NCI-H526 treated with DMSO at 0.1 percent for 48 hours (cell line): ENCODE measurements around the gene EPB41L2.
"Not testable (repeated sequence)": the region's sequence is repeated elsewhere in the genome, so short reads cannot be mapped to it uniquely, and the experiment has no call there.

Source experiments
- DNase-seq: peaks from one replicate; lab custom pipeline; 2025; lab: John Stamatoyannopoulos, UW

EPB41L2 gene

GRCh38 chr6:131003488-131004386 lies 59.3 kb downstream of the EPB41L2 start:
- no peak for DNase-seq

DNA sequence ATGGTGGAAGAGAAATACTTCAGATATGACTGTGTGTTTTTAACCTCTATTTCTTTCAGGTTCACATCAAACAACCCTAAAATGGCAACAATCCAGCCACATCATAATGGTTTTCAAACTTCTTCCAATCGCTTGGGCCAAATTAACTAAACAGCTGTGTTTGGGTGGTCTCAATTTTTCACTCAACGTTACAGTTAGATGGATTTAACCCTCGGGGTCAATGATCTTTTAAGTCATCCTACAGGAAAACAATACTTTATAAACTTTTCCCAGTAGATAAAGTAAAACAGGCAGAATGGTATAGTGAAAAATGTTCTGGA lies 60.4 kb downstream of the EPB41L2 start:
- no peak for DNase-seq

DNA sequence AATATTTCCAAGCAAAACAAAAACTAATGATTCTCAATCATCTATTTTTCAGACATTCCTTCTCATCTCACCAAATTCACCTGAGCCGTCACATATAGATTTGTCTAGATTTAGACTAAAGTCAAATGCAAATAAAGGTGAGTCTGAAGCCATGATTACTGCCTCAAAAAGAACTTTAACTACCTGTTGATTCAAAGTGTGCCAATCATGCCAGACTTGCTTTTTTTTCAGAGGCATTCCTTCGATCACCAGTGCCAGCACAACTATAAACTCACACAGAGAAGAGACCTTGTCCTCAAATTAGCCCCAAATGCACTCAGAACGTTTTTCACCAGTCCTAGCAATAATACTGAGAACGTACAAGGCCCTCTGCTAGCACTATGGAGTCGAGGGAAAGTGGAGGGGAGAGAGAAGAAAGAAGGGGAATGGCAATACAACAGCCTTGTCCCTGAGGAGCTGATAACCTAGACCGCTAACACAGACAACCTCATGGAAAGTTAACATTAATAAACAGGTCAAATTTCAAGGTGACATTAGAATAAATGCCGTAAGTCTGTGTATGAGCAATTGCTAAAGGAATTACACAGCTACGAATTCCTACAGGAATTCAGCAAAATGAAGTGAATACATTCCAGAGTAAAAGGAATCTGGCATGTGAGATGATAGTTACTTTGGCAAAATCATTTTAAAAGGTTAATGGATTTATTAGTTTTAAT lies 60.9 kb downstream of the EPB41L2 start:
- DNase-seq, result no peak

DNA sequence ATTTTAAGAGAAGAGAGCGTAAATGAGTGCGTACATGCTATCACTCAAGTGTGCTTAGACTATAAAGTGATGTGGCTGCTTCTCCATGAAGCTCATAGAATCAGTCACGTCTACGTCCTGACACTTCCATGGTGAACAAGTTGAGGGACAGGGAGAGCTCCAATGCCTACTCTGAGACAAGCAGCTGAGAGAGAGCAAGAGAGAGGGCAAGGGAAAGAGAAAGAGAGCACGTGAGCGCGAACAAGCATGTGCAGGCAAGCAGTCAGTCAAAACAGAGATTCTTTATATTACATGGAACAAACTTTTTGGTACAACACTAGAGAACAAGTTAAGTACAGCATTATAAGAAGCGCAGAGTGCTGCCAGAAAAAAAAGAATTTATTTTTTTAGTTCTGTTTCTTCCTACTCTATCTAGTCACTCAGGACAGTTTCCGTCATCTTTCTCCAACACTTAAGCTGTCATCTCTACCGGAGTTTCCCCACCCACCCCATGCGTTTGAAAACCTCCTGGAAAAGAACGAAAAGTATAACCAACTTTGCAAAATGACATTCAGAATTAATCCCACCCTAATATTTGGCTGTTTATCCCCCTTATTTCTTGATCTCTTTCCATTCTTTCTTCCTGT lies 61.8 kb downstream of the EPB41L2 start:
- DNase-seq, result no peak

DNA sequence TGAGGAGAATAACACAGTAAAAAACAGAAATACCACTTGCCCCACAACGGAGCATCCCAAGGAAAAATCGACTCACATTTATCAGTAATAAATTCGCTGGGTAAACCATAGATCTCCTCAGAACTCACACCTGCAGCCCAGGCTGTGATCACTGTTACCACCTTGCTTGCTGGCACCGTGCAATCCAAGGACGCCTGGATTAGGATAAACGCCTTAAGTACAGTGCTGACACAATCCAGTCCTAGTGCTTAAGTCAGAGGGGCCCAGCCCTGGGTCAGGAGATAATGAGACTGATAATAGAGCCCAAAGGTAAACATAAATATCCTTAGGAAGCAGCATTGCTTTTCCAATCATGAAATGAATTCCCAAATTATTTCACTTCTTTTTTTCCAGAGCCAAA lies 62.5 kb downstream of the EPB41L2 start:
- DNase-seq, result no peak

- no peak for DNase-seq
Measured at GRCh38 chr6:130997061-130997753, 65.8 kb downstream of the EPB41L2 start.

DNA sequence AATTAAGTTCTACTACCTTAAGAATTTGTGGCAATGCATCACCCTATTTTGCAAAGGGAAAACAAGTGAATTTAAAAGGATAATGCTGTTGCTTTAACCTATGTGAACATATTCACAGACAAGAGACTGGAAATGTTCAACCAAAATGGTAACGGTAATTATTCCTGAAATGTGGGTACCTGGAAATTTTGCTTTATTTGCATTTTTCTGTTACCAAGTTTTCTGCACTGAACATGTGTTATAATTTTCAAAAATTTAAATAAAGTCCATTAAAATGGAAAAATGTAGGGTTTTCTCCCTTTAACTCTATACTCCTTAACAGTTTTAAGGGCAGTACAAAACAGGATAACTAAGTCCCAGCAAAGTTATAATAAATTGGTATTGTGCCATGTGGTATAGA lies 66.4 kb downstream of the EPB41L2 start:
- no peak for DNase-seq

DNA sequence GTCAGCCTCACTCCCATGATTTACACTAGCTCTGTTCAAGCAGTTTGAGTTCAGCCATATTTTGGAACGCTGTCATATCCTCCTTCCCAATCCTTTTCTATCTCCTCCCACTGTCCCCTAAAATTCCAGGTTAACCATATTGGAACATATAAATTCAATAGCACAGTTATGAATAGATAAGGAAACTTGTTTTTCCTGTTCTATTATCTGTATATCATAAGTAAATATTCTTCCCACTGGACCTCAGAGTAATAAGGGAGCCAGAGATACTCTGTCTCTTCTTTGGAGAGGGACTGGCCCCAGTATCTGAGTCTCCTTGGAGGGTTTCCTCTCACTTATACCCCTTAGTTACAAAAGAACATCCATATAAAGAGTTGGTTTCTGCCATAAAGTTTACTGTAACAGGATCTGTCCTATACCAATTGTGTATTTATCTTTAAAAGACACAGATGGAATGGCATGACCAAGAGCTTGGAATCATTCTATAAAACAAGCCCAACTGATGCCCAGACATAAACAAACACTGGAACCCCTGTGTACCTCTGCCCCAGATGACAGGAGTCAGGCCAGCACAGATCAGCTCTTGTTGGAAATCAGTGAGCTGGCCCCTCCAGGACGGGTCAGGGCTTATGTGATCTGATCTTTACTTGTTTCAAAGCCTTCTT lies 67.1 kb downstream of the EPB41L2 start:
- no peak for DNase-seq

DNA sequence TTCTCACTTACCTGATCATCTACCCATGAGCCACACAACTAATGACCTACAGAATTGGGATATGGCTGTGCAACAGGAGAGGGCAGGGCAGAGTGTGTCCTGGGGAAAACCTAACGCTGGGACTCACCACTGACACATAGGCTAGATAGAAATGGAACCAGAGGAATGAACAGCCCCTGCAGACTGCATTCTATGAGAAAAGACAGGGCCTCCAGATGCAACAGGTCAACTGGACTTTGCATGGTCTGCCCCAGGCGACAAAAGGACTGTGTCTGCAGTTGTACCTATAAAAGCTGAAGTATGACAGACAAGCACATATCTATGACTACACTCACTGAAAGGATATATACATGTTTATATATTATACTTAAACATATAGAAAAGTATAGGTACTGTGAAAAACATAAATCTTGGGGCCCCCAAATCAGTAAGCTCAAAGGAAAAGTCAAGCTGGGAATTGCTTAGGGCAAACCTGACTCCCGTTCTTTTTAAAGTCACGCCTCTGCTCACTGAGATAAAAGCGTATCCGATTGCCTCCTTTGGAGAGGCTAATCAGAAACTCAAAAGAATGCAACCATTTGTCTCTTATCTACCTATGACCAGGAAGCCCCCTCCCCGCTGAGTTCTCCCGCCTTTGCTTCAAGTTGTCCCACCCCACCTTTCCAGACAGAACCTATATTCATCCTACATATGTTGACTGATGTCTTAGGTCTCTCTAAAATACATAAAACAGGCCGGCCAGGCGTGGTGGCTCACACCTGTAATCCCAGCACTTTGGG lies 68.5 kb downstream of the EPB41L2 start:
- DNase-seq, result no peak

DNA sequence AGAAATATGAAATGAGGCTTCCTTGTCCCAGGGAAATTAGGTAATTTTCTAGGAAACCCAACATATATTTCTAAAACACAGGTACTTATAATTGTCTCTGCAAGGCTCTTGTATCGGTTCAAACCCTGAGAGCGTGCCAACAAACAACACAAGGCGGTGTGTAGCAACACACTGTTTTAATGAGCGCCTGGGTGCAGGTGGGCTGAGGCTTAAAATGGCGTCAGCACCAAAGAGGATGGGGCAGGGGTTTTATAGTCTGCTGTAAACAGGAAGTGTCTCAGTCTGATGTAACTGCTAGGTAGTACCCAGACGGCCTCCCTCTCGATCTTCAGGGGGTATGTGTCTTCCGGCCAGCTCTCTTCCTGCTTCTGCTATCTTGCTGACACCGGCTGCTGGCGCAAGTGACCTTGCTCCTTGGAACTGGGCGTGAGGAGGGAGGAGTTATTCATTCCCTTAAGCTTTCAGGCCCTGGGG lies 69.7 kb downstream of the EPB41L2 start:
- no peak for DNase-seq

GRCh38 chr6:130991422-130992137 lies 71.5 kb downstream of the EPB41L2 start:
- DNase-seq, result no peak

GRCh38 chr6:130987539-130987938 lies 75.5 kb downstream of the EPB41L2 start:
- not testable (repeated sequence) for DNase-seq

- DNase-seq, result no peak
Measured at GRCh38 chr6:130985115-130985514, 77.9 kb downstream of the EPB41L2 start.

DNA sequence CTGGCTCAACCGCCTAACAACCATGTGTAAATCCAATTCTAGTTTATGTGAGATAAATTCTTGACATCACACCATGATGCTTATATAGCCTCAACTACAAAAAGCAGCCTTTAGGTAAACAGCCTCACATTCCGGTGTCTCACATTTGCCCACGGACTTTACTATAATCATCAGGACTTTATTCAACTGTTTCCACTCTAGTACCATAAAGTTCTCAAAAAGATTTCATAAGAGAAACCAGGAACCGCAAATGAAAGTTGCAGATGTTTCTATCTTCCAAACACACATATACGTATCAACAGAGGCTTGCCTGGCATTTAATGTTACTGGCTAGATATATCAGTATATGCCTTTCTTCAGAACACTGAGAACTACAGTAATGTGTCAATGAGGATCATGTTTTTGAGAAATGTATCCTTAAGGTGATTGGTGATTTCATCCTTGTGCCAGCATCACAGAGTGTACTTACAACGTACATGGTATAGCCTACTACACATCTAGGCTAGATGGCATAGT lies 80.0 kb downstream of the EPB41L2 start:
- no peak for DNase-seq

GRCh38 chr6:130982135-130982534 lies 80.9 kb downstream of the EPB41L2 start:
- DNase-seq, result no peak

GRCh38 chr6:130981409-130981808 lies 81.6 kb downstream of the EPB41L2 start:
- no peak for DNase-seq

DNA sequence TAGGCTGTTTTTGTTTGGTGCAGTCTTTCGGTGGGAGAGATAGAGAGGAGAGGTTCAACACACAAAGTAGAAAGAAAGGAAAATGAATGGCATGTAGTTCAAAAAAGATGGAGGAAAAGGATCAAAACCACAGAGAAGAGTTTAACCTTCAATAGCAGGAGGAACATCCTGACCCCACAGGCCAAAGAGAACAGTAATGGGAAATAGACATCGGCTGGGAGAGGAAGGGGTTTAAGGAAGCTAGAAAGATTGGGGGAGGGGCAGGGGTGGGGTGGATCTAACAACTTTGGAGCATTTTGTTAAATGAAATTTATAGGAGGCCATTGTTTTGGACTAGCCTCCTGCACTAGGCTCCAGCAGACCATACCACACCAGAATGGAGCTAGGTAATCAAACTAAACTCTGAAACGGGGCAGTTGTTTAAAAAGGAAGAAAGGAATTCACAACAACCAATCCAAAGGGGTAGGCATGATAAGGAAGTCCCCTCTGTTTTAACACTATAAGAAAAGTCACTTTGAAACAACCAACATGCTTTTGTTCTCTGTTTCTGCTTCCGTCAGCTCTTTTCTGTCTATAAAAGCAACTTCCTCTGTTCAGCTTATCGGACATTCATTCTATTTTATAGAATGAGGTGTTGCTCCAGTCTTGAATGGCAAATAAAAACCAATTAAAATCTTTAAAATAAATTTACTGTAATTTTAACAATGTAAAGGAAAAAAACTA lies 82.6 kb downstream of the EPB41L2 start:
- DNase-seq, result no peak

DNA sequence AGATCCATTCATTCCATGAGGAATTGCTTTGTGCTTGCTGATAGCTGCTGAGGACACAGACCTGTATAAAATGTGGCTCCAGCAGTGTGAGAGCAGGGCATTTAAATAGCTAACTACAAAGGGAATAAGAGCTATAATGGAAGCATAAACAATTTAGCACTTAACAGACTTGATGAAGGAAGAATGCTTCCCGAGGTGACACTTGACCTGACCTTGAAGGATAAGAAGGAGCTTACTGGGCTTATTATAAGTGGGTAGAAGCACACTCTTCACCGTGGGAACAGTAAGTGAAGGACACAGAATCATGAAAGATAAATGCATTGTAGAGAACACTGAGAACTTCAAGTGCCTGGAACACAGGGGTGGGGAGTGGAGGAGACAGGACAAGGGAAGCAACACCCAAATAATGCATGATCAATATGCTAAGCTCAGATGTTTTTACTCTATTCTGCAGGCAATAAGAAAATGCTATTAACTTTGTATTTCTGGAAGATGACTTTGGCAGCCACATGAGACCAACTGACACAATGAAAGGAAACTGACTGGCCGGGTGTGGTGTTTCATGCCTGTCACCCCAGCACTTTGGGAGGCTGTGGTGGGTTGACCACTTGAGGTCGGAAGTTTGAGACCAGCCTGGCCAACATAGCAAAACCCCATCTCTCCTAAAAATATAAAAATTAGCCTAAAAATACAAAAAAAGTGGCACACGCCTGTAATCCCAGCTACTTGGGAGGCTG lies 84.2 kb downstream of the EPB41L2 start:
- DNase-seq, result no peak

- no peak for DNase-seq
Measured at GRCh38 chr6:130978180-130978579, 84.9 kb downstream of the EPB41L2 start.
